ENCODE data around the gene CHRM2.
A peak's percentile ranks its signal among the peaks of the same experiment; 100 is the strongest.

Gene CHRM2

GRCh38 chr7:136891850-136892249, 23.4 kb downstream of the CHRM2 start:
- no peak for FAIRE-seq
- DNase-seq (ENCODE audit: insufficient read length, low spot score) = no peak

DNA sequence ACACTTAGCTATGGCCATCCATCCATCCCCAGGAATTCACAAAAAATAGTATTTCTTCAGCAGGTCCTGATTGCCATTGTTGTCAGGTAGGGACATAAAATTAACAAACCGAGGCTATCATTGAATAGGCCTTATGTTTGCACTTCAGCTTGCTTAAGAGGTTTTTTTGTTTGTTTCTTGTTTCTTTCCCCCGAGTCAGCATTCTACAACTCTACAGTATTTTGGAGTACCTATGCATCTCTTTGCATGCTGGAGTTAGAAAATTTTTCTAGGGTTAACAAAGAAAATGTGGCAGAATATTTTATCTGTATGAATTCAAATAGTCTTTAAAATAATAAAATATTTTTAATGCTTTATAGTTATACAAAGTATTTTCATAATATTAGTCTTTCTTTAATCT, 26.3 kb downstream of the CHRM2 start:
- DNase-seq (ENCODE audit: insufficient read length, low spot score) (no peak), FAIRE-seq (no peak)

DNA sequence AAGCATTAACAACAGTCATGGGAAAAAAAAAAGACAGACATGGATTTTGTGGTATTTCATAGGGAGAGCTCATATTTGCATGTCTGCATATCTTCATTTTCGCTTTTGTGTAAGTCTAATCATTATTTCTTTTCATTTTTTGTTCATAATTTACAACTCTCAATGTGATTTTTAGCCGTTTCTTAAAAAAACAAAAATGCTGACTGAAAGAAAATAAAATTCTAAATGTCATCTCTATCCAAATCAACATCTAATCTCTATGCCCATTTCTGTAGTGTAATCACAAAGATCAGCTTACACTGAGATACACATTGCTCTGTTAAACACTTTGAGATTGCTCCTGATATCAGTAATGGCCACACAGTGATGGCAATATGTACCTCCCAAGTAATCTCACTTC, 29.2 kb downstream of the CHRM2 start:
- DNase-seq (ENCODE audit: insufficient read length, low spot score) (no peak), FAIRE-seq (no peak)

DNA sequence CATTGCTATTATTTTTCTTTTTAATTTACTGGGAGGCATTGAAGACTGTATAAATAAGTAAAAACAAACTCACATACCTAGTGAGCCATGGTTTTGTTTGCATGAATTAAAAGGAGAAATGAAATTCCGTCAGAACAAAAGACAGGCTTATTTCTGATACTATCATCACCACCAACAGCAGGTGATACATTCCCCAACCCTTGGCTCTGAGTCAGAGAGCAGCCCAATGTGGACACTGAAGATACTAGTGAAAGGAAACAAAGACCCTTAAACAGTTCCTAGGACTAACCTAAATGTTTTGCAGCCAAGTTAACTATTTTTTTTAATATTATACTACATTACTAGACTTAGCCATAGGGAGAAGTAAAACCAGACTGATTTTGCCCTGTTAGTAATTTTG, 31.6 kb downstream of the CHRM2 start:
- DNase-seq (ENCODE audit: insufficient read length, low spot score) = no peak
- no peak for FAIRE-seq

- no peak for DNase-seq (ENCODE audit: insufficient read length, low spot score)
These were observed 42.3 kb downstream of the CHRM2 start for GRCh38 chr7:136910771-136911170.

GRCh38 chr7:136911344-136911743, 42.9 kb downstream of the CHRM2 start:
- no peak for FAIRE-seq
- DNase-seq (ENCODE audit: insufficient read length, low spot score) = no peak

More at GRCh38 chr7:136910771-136911170, 42.3 kb downstream of the CHRM2 start:
- no peak for FAIRE-seq

DNA sequence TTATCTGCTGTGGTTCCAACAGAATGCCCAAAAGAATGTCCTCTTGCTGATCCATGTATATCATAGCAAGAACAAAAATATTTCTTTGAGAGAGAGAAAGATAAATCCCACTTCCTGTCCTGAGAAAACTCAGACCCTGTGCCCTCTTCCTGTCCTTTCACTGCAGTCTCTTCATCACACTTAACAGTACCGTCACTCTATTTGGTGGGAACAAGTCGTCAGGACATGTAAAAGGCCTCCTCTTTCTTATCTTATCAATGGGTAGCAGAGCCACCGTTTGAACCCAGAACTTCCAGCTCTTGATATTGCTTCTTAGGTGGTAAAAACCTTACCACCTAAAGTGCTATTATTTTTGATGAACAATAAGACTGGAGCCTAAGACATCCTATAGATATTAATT, 43.9 kb downstream of the CHRM2 start:
- no peak for FAIRE-seq
- DNase-seq (ENCODE audit: insufficient read length, low spot score) = no peak

- FAIRE-seq = no peak
- no peak for DNase-seq (ENCODE audit: insufficient read length, low spot score)
These were observed 45.6 kb downstream of the CHRM2 start for GRCh38 chr7:136914016-136914415.

- no peak for DNase-seq (ENCODE audit: insufficient read length, low spot score)
- no peak for FAIRE-seq
These were observed 51.4 kb downstream of the CHRM2 start for GRCh38 chr7:136919820-136920219.

DNA sequence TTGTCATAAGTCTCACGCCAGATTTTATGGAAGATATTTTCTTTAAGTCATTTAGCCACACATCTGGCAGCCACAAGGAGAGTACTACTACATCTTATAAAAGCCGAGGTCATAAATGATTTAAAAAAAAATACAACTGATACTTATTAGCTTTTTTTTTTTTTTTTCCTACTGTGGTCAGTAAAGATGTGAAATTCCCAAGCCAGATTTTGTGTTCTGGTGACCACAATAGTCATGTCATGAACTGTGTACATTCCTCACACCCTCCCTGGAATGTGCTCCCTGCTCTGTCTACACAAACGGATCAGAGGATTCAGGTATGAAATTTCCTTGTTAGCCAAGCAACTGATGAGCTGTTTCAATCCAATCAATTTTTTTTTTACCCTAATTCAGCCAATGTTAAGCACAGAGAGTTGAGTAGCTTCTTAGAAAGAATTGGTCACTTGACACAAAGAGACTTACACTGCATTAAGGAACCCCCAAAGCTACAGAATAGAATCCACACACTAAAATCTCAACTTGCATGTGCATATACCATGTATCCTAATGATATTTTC, 54.7 kb downstream of the CHRM2 start:
- no peak for FAIRE-seq
- DNase-seq (ENCODE audit: insufficient read length, low spot score) = peak; percentile 8

DNA sequence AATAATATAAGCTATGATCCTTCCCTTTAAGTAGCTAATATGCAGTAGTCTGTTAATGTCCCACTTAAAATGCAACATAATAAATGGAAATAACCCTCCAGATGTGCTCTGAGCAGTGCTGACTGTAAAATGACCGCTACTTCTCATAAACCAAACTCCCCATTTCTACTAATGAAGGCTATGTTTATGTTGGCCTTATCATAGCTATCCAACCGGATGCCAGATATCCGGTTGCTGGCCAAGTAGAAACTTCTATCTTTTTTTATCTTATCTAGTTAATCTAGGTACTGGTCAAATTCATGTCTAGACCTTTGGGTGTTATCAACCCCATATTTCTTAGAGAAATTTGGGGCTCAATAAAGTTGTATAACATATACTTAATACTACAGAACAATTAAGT, 56.6 kb downstream of the CHRM2 start:
- FAIRE-seq = no peak
- DNase-seq (ENCODE audit: insufficient read length, low spot score) = no peak

DNA sequence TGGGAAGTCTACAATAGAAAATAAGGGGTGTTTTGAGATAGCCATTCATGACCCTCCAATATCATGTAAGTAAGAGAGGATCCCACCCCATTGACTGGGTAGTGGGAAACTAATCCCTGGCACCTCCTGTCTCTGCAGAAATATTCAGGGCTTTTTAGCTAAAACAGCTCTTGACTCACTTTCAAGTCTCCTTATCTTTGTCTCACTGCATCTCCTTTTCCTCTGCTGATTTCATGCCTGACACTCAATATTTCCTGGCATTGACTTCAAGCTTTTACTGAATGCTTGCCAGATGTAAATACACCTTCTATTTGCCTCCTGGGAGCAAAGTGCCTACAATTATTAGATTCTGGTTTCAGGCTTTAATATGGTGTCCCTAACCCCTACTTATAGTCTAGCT, 57.1 kb downstream of the CHRM2 start:
- DNase-seq (ENCODE audit: insufficient read length, low spot score) = no peak

DNA sequence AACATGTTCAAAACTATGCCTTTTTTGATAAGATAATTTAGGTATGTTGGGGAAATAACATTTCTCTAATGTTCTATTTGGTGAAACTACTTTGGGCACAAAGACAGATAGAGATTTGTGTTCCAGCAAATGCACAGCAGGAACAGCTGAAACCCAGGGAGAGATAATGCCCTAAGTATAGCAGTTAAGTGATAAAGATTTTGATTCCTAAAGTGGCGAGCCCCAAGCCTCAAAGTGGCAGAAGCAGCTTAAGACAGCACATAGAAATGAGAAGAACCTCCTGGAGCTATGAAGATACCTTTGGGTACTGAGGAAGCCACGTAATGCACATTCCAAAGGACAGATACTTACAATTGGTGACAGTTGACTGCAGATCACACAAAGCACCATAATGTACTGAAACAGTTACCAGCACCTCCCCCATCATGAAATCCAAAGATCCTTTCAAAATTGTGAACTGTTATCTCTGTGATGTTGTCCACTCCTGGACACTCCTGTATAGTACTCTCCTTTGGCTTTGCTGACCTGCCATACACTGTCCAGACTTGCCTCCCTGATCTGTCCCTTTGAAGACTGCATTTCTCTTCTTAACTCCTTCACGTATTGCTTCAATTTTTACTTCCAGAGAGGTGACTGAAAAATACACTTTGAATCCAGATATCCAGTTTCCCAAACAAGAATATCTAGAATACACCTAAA, 62.9 kb downstream of the CHRM2 start:
- DNase-seq (ENCODE audit: insufficient read length, low spot score) (no peak), FAIRE-seq (no peak)

More for the DNA sequence above, 57.1 kb downstream of the CHRM2 start:
- no peak for FAIRE-seq

GRCh38 chr7:136937436-136937835, 69.0 kb downstream of the CHRM2 start:
- FAIRE-seq = no peak
- no peak for DNase-seq (ENCODE audit: insufficient read length, low spot score)

- FAIRE-seq (no peak), DNase-seq (ENCODE audit: insufficient read length, low spot score) (no peak)
These were observed 70.0 kb downstream of the CHRM2 start for GRCh38 chr7:136938476-136938875.

DNA sequence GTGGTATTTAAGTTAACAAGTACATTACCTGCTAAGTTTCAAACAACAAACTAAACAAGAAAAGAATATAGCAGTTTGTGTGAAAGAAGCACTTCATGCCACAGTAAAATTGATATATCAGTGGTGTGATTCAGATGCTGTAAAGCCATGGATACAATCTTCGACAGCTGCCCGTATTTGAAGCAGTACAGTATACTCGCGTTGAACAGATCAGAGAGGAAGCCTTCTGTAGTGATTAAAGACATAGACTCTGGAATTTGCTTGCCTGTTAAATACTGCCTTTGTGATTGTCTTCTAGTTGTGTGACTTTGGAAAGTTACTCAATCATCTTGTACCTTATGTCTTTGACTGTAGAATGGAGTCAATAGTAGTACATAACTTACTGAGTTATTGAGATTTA, 71.7 kb downstream of the CHRM2 start:
- no peak for DNase-seq (ENCODE audit: insufficient read length, low spot score)
- FAIRE-seq = no peak

- FAIRE-seq = no peak
These were observed 72.5 kb downstream of the CHRM2 start for GRCh38 chr7:136940917-136941316.

DNA sequence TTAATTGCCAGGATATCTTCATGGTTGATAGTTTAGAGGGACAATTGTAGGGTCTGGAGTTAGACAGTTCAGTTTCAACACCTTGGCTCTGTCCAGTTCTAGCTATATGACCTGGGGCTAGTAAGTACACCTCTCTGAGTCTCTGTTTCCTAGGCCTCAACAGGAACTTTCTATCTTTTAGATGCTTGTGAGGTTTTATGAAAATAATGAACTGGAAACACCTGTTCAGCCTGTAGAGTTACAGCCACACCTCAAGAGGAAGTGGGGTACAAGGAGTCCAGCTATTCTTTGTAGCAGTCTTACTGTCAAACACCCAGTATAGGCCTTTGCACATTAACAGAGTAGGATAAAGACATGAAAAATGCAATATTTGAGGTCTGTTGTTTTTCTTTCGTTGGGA, 73.4 kb downstream of the CHRM2 start:
- no peak for FAIRE-seq
- no peak for DNase-seq (ENCODE audit: insufficient read length, low spot score)

More at GRCh38 chr7:136940917-136941316, 72.5 kb downstream of the CHRM2 start:
- no peak for DNase-seq (ENCODE audit: insufficient read length, low spot score)

DNA sequence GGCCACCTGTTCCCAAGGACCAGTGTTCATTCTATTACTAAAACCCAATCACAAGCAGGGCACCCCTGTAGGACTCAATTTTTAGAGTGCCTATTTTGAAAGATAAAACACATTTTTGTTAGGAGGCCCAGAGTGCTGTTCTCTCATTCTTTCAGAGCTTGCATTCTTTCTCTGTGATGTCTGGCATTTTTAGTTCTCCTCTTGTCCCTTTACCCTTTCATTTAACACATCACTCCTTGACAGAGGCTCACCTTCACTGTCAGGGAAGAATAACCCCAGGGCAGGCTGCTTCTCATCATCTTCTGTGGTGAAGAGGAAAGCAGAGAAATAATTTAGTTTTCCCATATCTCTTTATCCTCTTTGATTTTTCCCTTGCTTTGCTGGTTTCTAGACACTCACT, 73.9 kb downstream of the CHRM2 start:
- DNase-seq (ENCODE audit: insufficient read length, low spot score) = no peak
- FAIRE-seq = no peak

DNA sequence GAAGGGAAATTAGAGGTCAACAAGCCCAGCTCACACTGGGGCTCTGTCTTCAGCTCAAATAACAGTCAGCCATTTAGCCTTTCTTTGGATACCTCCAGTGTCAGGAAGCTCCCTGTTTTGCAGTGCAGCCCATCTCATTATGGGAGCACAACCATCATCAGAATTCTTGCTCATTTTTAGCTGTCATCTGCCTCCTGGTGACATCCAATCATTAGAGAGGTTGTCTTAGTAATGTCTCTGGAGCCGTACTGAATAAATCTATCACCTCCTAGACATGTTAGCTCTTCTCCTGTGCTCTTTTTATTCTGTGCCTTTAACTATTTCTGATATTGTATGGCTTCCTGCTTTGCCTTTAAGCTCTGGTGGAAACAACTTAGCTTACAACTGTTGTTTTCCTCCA, 74.5 kb downstream of the CHRM2 start:
- DNase-seq (ENCODE audit: insufficient read length, low spot score) = no peak
- FAIRE-seq = no peak

DNA sequence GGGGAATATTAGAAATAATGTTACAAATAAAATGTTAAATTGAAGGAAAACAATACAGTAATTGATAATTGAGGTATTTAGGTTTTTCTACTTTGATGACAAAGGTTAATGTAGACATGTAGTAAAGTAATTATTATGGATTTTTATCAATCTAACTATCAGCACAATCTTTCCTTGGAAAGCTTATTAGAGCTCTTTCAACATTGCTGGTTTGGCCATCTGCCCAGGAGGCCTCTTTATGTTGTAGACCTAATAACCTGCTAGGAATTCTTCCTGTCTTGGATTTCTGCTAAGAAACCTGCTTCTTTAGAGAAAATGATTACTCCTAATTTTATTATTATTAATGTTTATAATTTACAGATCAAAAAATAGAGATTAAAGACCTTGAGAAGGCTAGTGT, 78.9 kb downstream of the CHRM2 start:
- FAIRE-seq = no peak
- no peak for DNase-seq (ENCODE audit: insufficient read length, low spot score)

GRCh38 chr7:136950331-136950730, 81.9 kb downstream of the CHRM2 start:
- DNase-seq (ENCODE audit: insufficient read length, low spot score) (no peak), FAIRE-seq (no peak)

DNA sequence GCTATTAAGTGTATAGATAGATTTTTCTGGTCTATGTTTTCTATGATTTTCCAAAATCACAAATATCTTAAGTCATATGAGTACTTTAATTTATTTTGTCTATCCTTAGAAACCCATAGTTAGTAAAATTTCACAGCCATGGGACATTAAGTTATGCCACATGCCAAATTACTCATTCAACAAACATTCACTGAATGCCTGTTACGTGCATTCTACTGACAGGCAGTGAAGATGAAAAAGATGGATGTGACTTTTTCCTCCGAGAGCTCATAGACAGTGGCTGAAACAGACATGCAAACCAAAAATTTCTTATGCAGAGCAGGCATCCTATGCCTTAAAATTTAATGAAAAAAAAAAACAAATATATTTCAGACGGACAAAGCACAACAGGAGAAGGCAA, 84.9 kb downstream of the CHRM2 start:
- FAIRE-seq (no peak), DNase-seq (ENCODE audit: insufficient read length, low spot score) (peak; percentile 12)

Data from HTR-8/SVneo (cell line).